NCI-H446 (cell line): ENCODE results near the gene USH2A.

Experiments used
- DNase-seq, 2 experiments: peaks; one replicate each; lab custom pipeline; 2025; lab: John Stamatoyannopoulos, UW

USH2A gene

DNA sequence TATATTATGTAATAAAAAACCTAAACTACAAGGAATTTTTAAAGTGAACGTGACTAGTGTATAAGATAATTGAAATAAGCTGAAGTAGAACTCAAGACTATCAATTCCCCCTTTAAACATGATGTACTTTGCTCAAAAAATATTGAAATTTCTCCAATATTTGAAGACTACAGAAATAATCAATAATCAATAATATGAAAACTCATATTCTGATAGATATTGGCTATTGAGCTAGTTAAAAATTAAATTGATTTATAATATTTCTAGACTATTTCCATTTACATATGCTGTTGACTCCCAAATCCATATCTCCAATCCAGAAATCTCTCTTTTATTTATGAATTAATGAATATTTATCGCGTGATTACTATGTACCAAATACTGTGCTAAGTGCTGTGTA is 133.2 kb downstream of the USH2A start:
- no peak for DNase-seq

DNA sequence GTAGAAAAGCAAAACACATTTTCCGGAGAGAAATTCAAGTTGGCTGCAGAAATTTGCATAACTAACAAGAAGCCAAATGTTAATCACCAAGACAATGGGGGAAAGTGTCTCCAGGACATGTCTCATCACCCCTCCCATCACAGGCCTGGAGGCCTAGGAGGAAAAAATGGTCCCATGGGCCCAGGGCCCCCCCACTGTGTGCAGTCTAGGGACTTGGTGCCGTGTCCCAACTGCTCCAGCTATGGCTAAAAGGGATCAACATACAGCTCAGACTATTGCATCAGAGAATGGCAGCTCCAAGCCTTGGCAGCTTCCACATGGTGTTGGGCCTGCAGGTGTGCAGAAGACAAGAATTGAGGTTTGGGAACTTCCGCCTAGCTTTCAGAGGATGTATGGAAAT is 138.2 kb downstream of the USH2A start:
- no peak for DNase-seq

- no peak for DNase-seq
Measured at GRCh38 chr1:216281757-216282156, 141.5 kb downstream of the USH2A start.

- no peak for DNase-seq
Measured at GRCh38 chr1:216270086-216270773, 153.0 kb downstream of the USH2A start.

GRCh38 chr1:216261631-216262030 is 161.6 kb downstream of the USH2A start:
- no peak for DNase-seq

GRCh38 chr1:216258856-216259255 is 164.4 kb downstream of the USH2A start:
- no peak for DNase-seq

GRCh38 chr1:216258386-216258785 is 164.9 kb downstream of the USH2A start:
- no peak for DNase-seq

GRCh38 chr1:216250861-216251260 is 172.4 kb downstream of the USH2A start:
- no peak for DNase-seq

GRCh38 chr1:216248628-216249027 is 174.6 kb downstream of the USH2A start:
- no peak for DNase-seq

DNA sequence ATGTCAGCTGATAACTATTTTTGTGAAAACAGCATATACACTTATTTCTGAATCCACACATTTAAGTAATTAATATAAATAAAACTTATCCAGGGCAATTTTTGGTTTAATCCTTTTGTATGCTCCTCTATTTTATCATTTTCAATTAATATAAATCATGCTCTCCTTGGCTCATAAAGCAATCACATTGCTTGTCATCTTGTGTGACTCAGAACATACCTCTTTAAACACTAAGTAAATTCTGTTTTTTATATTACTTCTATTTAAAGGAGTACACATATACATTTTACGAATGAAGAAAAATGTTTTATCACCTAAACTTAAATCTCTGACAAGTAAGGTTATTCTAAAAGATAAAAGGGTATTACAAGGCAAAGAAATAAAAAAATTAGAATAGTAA is 175.3 kb downstream of the USH2A start:
- DNase-seq = no peak

DNA sequence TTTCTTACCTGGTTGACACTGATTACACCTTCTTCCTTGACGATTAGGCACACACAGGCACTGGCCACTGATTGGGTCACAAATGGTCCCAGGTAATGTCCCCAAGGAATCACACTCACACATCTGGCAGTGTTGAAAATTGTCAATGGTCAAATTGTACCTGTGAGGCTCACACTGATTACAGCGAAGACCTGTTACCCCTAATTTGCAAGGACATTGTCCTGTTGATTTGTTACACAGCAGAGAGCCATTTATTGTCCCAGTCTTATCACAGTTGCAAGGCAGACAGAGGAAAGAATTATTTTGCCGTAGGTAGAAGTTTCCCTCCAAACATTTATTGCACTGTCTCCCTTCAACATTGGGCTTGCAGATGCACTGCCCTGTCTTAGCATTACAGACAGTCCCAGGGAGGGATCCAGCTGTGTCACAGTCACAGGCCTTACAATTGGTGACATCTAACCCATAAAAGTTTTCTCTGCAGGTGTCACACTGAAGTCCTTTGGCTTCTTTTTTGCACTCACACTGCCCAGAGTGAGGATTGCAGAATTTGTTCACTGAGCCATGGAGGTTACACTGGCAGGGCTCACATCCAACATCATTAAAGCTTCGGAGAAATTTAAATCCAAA is 176.6 kb downstream of the USH2A start:
- DNase-seq = no peak

- no peak for DNase-seq
Measured at GRCh38 chr1:216238844-216239243, 184.4 kb downstream of the USH2A start.

DNA sequence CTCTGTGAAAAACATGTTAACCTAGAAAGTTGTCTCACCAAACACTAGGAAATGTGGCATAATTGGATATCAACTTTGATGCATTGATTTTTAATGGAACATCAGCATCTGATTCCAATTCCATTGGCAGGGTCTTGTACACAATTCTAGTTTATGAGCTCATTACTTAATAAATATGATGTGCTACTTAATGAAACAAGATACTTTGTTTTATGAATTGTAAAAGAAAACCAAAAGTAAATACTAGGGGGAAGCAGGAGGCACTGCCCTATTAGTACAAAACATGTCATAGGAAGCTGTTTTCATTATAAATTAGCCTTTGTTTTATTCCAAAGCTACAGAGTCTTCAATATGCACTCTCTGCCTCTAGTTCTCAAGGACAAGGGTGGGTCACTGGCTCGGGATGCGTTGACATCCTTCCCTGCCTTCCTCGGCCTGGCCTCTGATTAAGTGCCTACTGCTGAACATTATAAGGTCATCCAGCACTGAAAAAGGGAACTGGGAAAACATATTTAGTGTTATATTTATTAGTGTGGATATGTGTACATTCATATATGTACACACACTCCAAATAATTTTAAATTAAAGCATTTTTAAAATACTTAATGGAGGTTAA is 185.2 kb downstream of the USH2A start:
- DNase-seq = no peak

DNA sequence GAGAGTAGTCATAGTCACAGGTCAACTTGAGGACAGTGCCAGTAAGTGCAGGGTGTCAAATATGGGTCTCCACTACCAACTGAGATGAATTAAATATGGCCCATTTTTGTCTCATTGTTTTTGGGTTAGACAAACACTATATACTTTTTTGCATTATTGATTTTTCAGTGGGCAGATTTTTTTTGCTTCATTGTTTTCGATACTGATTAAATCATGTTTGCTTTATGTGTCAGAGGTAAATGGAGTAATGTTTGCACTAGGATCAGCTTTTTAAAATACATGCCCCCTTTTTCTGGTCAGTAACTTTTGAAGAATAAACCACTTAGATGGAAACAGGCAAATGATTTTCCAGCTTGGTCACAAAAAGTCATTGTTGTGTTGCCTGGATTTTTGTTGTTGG is 199.0 kb downstream of the USH2A start:
- no peak for DNase-seq

DNA sequence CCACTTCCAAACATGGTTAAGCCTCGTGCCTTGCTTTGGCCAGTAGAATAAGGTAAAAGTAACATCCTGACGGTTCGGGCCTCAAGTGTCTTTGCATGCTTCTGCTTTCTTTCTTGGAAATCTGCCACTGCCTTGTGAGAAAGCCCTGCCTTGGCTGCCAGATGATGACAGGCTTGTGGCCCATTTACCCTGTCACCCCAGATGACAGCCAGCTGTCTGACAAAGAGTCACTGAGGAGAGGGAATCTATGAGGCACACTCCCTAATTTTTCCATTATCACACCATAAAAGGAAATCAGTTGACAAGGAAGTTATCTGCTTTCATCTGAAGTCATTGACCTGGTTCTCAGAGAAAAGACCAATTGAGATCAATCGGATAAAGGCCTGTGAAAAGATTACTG is 199.8 kb downstream of the USH2A start:
- peak in 1 of 2 experiments; percentile 13 for DNase-seq

GRCh38 chr1:216222288-216222687 is 201.0 kb downstream of the USH2A start:
- no peak for DNase-seq

DNA sequence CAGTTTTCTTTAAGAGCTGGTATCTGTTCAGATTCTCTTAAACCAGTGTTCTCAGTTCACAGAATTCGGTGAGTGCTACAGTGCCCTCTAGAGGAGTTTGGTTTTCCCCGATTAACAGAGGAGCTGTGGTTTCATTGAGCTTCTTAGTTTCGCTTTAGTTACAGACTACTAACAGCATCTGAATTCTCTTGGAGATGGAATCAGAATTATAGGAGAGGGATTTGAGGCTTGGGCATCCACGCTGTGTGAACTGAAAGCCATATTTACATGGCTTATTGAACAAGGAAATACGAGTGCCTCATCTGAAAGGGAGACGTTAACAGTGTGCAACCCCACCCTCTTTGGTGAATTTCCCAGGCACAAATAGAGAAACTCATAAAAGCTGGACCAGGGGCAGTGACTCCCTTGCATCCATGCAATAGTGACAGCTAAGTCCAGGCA is 202.0 kb downstream of the USH2A start:
- peak; percentile 51 to 77 for DNase-seq

GRCh38 chr1:216216305-216216704 is 206.9 kb downstream of the USH2A start:
- DNase-seq = no peak

DNA sequence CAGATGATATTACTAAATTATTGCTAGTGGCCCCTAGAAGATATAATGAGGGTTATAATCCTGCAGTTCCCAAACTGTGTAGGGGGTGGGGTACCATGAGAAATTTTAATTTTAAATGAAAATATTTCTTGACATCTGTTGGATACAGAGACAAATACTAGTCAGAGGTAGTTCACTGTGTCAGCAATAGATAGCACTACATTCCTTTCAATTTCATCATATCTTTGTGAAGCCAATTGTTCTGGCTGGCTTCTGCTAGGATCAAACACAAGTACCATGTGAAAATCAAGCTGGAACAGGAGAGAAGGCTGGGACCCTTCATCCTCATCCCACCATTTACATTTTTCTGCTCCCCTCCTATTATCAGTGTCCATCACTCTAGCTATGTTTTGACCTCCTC is 208.1 kb downstream of the USH2A start:
- DNase-seq = no peak

DNA sequence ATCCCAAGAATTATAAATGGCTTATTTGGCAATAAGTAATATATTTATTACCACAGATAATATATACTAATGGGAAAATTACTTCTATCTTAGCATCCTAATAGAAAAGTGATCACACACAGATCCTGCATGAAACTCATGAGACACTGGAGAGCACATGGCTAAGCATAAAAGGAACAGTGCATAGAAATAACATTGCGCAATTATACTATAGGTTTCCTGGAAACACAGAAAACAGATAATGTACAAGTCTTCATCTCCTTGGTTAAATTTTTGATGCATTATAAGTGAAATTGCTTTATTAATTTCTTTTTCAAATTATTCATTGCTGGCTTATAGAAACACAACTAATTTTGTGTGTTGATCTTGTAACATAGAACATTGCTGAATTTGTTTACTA is 210.4 kb downstream of the USH2A start:
- no peak for DNase-seq

GRCh38 chr1:216210081-216210480 is 213.2 kb downstream of the USH2A start:
- no peak for DNase-seq

- DNase-seq = no peak
Measured at GRCh38 chr1:216209125-216209524, 214.1 kb downstream of the USH2A start.

DNA sequence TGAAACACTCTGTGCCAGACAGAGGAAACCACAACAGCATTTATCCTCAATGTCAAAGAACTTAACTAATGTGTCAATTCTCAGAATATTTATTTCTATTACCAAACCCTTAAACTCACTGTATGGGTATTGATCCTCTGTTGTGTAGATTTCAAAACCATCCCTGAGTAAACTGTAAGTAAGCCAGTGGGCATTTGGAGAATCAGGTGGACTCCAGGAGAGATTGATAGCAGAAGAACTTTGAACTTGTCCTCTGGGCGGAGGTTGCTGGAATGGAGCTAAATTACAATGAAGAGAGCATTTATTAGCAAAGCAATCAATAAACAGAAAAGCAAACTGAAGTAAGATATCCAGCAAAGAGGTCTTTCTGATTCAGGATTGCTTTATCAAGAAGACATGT is 216.1 kb downstream of the USH2A start:
- DNase-seq = no peak

GRCh38 chr1:216205176-216205575 is 218.1 kb downstream of the USH2A start:
- DNase-seq = no peak
